ENCODE measurements around the gene MYCBPAP. TPM values are rescaled to one million over a fixed set of nuclear protein-coding genes. Genes with fewer than 3 reads are reported as not detected.

Gene MYCBPAP
- polyA plus RNA-seq, 3 donors: not detected

DNA sequence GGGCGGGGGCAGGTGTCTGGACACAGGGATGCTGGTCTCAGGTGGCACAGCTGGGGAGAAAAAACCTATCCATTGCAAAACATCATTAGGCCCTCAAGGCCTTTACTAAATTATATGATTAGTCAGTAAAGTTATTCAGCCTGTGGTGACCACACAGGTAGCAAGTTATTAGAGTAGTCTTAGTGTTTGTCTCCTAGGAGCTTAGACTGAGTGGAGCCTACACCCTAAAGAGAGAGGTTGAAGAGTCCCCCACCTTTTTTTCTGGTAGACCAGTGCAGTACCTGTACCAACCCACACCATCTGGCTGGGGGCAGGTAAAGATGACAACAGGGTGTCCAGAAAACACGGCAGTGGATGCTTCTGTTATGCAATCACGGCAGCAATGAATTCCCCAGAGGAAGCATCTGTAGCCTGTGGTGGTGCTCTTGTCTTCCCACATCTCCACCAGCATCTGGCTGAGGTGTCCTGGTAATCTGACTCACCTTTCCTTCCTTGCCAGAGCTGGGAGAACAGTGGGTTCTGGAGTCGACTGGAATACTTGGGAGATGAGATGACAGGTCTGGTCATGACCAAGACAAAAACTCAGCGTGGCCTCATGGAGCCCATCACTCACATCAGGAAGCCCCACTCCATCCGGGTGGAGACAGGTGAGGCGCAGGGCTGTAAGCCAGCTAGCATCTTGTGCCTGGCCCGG, 11.0 kb downstream of the MYCBPAP start:
- Mint-ChIP-seq H3K9me3 (no peaks in the 10 kb centered on the region), H3K4me3 (no peak overlapping the region), H3K27ac (no peak overlapping the region), H3K4me1 (peaks cover 6% of the 10 kb centered on the region), H3K36me3 (no peaks in the 10 kb centered on the region), H3K27me3 (ENCODE audit: low read depth in 3 of 3) (peaks cover 1 to 3% (median 2%) of the 10 kb centered on the region in 3 donors)
- Histone ChIP-seq H3K4me1 (ENCODE audit: control insufficient read depth in 1 of 2, insufficient read depth in 2 of 2, low read length in 2 of 2) (no peaks in the 10 kb centered on the region), H3K4me2 (replicated peaks; ENCODE audit: extremely low read depth, low read length, poor library complexity, severe bottlenecking) (no peak overlapping the region), H2AFZ (ENCODE audit: insufficient read depth, low read depth, low read length, poor library complexity, severe bottlenecking) (no peak overlapping the region), H3K36me3 (replicated peaks in 1 of 2; ENCODE audit: control insufficient read depth in 1 of 2, insufficient read depth in 2 of 2, low read length in 2 of 2) (no peaks in the 10 kb centered on the region), H3K27me3 (ENCODE audit: control insufficient read depth in 2 of 2, insufficient read depth in 2 of 2, low read length in 2 of 2) (no peaks in the 10 kb centered on the region), H3K9me3 (replicated peaks in 1 of 2; ENCODE audit: control insufficient read depth in 1 of 2, insufficient read depth in 1 of 2, low read length in 2 of 2) (no peaks in the 10 kb centered on the region), H3K79me2 (ENCODE audit: insufficient read depth, low read length) (no peaks in the 10 kb centered on the region), H3K27ac (ENCODE audit: low read depth in 1 of 2, low read length in 2 of 2) (no peak overlapping the region), H4K20me1 (ENCODE audit: insufficient read depth, low read length) (no peaks in the 10 kb centered on the region), H3K4me3 (replicated peaks in 1 of 3; ENCODE audit: low read depth in 2 of 3, low read length in 3 of 3) (no peak overlapping the region), H3K9ac (ENCODE audit: insufficient read depth, low read length, poor library complexity, severe bottlenecking) (no peak overlapping the region)
- 75% methylated on average over 4 of the region's 8 CpGs for WGBS (ENCODE audit: insufficient coverage)
- TF ChIP-seq, protein P1, sequence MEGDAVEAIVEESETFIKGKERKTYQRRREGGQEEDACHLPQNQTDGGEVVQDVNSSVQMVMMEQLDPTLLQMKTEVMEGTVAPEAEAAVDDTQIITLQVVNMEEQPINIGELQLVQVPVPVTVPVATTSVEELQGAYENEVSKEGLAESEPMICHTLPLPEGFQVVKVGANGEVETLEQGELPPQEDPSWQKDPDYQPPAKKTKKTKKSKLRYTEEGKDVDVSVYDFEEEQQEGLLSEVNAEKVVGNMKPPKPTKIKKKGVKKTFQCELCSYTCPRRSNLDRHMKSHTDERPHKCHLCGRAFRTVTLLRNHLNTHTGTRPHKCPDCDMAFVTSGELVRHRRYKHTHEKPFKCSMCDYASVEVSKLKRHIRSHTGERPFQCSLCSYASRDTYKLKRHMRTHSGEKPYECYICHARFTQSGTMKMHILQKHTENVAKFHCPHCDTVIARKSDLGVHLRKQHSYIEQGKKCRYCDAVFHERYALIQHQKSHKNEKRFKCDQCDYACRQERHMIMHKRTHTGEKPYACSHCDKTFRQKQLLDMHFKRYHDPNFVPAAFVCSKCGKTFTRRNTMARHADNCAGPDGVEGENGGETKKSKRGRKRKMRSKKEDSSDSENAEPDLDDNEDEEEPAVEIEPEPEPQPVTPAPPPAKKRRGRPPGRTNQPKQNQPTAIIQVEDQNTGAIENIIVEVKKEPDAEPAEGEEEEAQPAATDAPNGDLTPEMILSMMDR (IDR thresholded peaks at IDR 0.05): no peak
- no peak for DNase-seq
- intact Hi-C loops (cut with micrococcal nuclease): no loop called here

DNA sequence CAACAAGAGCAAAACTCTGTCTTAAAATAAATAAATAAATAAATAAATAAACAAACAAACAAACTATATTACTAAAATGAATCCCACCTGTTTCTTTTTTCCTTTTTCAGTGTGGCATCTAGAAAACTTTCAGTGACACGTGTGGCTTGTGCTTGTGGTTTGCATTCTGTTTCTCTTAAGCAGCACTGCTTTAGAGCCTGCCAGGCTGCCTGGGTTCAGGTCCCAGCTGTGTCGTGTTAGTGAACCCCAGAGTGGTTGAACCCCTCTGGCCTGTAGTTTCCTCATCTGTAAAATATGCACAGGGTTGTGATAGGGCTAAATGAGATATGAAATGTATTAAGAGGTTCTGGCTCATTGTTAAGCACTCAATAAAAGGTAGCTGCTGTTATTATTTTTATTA, 12.2 kb downstream of the MYCBPAP start:
- no peak for DNase-seq
- 90% methylated on average over 2 of the region's 2 CpGs for WGBS (ENCODE audit: insufficient coverage)
- Histone ChIP-seq H3K9me3 (replicated peaks in 1 of 2; ENCODE audit: control insufficient read depth in 1 of 2, insufficient read depth in 1 of 2, low read length in 2 of 2) (no peaks in the 10 kb centered on the region), H4K20me1 (ENCODE audit: insufficient read depth, low read length) (no peaks in the 10 kb centered on the region), H3K79me2 (ENCODE audit: insufficient read depth, low read length) (no peaks in the 10 kb centered on the region), H3K27ac (ENCODE audit: low read depth in 1 of 2, low read length in 2 of 2) (no peak overlapping the region), H3K4me1 (ENCODE audit: control insufficient read depth in 1 of 2, insufficient read depth in 2 of 2, low read length in 2 of 2) (no peaks in the 10 kb centered on the region), H2AFZ (ENCODE audit: insufficient read depth, low read depth, low read length, poor library complexity, severe bottlenecking) (no peak overlapping the region), H3K4me3 (replicated peaks in 1 of 3; ENCODE audit: low read depth in 2 of 3, low read length in 3 of 3) (no peak overlapping the region), H3K4me2 (replicated peaks; ENCODE audit: extremely low read depth, low read length, poor library complexity, severe bottlenecking) (no peak overlapping the region), H3K9ac (ENCODE audit: insufficient read depth, low read length, poor library complexity, severe bottlenecking) (no peak overlapping the region), H3K27me3 (ENCODE audit: control insufficient read depth in 2 of 2, insufficient read depth in 2 of 2, low read length in 2 of 2) (no peaks in the 10 kb centered on the region), H3K36me3 (replicated peaks in 1 of 2; ENCODE audit: control insufficient read depth in 1 of 2, insufficient read depth in 2 of 2, low read length in 2 of 2) (no peaks in the 10 kb centered on the region)
- Mint-ChIP-seq H3K9me3 (no peaks in the 10 kb centered on the region), H3K4me1 (no peaks in the 10 kb centered on the region), H3K27ac (peak overlapping the region in 1 of 7 donors; percentile 46), H3K27me3 (ENCODE audit: low read depth in 3 of 3) (peaks cover 1 to 3% (median 2%) of the 10 kb centered on the region in 3 donors), H3K4me3 (no peak overlapping the region), H3K36me3 (no peaks in the 10 kb centered on the region)
- intact Hi-C loops (cut with micrococcal nuclease): no loop called here
- TF ChIP-seq, protein P1 (IDR thresholded peaks at IDR 0.05): no peak
